ENCODE results near the gene SPINK6.

The SPINK6 gene, protein sequence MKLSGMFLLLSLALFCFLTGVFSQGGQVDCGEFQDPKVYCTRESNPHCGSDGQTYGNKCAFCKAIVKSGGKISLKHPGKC

GRCh38 chr5:148202531-148203203 is at the start of gene SPINK6:
SPINK6 (plus strand) TSS chr5:148203042; CDS start chr5:148203097, 55 bp downstream.
- no peak for DNase-seq (ENCODE audit: low read depth, low spot score)

DNA sequence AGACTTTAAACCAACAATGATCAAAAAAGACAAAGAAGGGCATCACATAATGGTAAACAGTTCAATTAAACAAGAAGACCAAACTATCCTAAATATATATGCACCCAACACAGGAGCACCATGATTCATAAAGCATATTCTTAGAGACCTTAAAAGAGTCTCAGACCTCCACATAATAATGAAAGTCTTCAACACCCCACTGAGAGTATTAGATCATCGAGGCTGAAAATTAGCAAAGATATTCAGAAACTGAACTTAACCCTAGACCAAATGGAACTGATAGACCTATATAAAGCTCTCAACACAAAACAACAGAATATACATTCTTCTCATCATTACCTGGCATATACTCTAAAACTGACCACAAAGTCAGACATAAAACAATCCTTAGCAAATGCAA is 46.2 kb upstream of the SPINK6 start:
- no peak for DNase-seq (ENCODE audit: low read depth, low spot score)

DNA sequence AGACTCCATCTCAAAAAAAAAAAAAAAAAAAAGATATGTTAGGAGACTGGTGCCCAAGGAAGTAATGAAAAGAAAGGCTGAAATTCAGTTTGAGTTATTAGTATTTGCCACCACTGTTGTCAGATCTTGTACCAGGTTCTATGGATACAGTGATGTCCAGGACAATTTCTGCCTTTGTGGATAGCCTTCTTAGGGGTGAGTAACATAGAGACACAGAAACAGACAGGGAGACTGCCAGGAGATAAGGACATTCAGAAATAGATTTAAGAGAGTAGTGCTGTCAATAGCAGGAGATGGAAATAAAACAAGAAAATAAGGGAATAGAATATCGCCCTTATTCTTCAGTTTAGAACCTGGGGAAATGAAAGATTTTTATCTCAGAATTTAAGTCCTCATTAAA is 40.8 kb upstream of the SPINK6 start:
- no peak for DNase-seq (ENCODE audit: low read depth, low spot score)

GRCh38 chr5:148163345-148163744 is 39.5 kb upstream of the SPINK6 start:
- no peak for DNase-seq (ENCODE audit: low read depth, low spot score)

GRCh38 chr5:148166550-148167283 is 36.1 kb upstream of the SPINK6 start:
- no peak for DNase-seq (ENCODE audit: low read depth, low spot score)

GRCh38 chr5:148168246-148168645 is 34.6 kb upstream of the SPINK6 start, which contains the start of gene SPINK14:
SPINK14 (plus strand) TSS chr5:148168546; CDS start chr5:148169733, 1,187 bp downstream.
- DNase-seq (ENCODE audit: low read depth, low spot score): no peak

DNA sequence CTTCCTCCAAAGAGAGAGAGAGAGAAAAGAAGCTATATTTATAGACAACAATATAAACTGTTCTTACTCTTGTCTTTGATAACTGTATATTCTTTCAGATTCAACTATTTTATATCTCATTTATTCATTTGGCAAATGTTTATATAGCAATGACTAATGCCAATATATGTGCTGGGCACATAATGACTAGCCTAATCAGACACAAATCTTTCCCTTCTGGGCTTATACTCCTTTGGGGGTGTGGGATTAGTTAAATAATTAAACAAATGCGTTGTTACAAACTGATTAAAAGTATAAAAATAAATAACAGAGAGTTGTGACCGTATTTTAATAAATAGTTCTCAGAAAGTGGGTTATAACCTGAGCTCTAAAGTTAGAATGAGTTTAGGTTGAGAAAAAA is 30.5 kb upstream of the SPINK6 start:
- DNase-seq (ENCODE audit: low read depth, low spot score): no peak

DNA sequence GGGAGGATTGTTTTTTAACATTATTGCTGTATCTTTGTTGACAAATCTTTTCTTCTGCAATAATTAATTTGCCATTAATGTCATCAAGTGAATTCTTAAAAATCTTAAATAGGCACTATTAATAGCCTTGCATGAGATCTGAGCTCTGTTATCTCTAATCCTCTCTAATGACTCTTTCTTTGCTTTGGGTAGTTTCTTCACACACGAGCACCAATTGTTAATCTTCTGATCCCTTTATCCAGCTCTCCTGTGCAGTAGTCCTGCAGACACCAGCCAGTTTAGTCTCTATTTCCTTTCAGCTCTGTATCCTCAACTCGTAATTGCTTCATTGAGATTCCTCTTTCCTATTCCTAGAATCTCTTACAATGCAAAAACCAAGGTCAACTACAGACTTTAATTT is 26.4 kb upstream of the SPINK6 start:
- DNase-seq (ENCODE audit: low read depth, low spot score): no peak

DNA sequence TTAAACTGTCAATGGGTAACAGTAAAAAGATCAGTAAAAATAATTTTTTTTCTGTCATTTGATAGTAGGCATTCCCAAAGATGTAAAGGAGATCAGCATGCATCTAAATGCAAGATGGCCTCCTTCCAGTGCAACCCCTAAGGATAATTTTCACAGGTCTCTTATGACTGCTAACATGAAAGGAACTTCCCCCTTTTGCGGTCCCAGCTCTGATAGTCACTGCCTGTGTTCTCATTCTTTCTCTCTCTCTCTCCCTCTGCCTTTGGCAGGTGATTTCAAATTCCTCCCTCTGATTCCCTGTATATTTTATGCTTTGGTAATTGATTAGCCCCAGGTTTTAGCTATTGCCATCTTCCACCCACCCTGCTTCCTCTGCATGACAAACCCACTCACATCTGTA is 25.6 kb upstream of the SPINK6 start:
- no peak for DNase-seq (ENCODE audit: low read depth, low spot score)

- no peak for DNase-seq (ENCODE audit: low read depth, low spot score)
These were observed 23.5 kb upstream of the SPINK6 start for GRCh38 chr5:148179234-148179824.

DNA sequence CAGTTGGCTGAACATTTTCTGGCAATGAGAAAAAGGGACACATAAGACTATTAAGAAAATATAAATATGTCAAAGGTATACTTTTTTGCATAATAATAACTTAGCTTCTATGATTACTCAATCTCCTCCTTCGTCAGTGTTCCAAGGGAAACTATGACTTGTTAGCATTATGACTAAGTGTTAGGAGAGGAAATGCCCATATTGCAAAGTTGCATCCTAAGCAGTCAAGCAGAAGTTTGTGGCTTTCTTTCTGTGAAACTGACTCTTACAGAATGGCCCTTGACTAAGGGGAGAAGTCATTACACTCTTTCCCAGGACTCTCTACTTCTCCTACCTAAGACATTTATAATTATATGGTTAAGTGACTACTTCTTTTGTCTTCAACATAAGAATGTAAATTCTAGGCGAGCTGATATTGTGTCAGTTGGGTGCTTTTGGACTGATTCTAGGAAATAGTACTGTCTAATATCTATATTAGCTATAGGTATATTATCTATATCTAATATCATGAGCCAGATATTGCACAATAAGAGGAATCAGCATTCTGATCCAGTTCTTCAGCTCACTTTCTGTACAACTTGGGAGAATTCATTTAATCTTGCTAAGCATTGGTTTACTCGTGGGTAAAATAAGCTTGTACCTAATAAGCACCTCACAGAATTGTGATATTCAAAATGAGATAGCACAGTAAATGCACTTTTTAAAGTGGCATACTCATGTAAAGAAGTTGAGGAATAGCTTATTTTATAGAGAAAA is 16.4 kb upstream of the SPINK6 start:
- no peak for DNase-seq (ENCODE audit: low read depth, low spot score)

GRCh38 chr5:148191010-148191409 is 11.8 kb upstream of the SPINK6 start:
- no peak for DNase-seq (ENCODE audit: low read depth, low spot score)

- no peak for DNase-seq (ENCODE audit: low read depth, low spot score)
These were observed 9.6 kb upstream of the SPINK6 start for GRCh38 chr5:148193202-148193601.

GRCh38 chr5:148201151-148201550 is 1.7 kb upstream of the SPINK6 start:
- DNase-seq (ENCODE audit: low read depth, low spot score): no peak

GRCh38 chr5:148205044-148205806 is 2.4 kb downstream of the SPINK6 start:
- no peak for DNase-seq (ENCODE audit: low read depth, low spot score)

GRCh38 chr5:148205865-148206264 is 3.0 kb downstream of the SPINK6 start:
- DNase-seq (ENCODE audit: low read depth, low spot score): no peak

- no peak for DNase-seq (ENCODE audit: low read depth, low spot score)
These were observed 3.8 kb downstream of the SPINK6 start for GRCh38 chr5:148206620-148207019.

- DNase-seq (ENCODE audit: low read depth, low spot score): no peak
These were observed 5.4 kb downstream of the SPINK6 start for GRCh38 chr5:148208226-148208625.

DNA sequence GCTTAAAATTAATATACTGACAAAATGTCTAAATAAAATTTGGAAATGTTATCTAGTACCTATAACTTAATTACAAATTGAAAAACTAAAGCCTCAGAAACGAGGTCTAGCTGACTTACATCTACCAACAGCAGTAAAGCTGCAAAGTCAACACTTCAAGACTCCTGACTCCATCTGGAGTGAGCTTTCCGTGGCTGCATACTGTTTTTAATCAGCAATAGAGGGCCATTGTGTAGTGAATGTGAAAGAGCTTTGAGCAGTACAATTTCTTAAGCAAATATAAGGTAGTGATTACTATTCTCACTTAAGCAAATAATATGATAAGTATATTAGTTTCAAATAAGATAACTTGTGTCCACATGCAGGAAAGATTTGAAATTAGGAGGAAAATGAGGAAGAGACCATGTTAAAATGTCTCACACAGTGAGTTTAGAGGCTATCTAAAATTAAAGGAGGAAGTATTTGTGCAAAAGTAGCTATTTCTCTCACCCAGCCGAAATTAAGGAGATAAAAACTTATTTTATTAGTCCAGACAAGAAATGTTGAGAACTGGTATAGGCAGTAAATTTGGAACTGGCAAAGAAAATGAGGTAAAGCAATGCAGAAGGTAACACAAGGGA is 6.4 kb downstream of the SPINK6 start:
- no peak for DNase-seq (ENCODE audit: low read depth, low spot score)

- DNase-seq (ENCODE audit: low read depth, low spot score): no peak
These were observed 11.9 kb downstream of the SPINK6 start for GRCh38 chr5:148214665-148215185.
